ENCODE data around the gene TTC33. TPM values are rescaled to one million over a fixed set of nuclear protein-coding genes. Genes with fewer than 3 reads are reported as not detected.

Gene TTC33
- total RNA-seq, 1 donor from 2014 or later: 52.5 TPM

DNA sequence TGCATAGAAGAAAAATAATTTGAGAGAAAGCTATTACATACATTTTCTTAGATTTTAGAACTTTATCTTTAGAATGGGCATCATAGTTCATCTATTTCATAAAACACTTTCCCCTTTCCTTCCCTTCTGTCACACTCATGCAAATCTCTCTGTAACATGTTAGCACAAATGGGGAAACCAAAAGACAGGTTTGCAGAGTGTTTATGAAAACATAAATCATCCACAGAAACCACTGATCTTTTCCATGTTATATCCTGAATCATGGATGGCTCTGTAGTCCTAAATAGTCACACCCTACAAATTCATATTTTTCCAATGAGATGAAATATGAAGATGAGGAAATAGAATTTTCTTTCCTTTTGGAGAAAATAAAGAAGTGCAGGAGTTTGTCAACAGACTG, 198.9 kb downstream of the TTC33 start:
- peaks cover 5% of the 10 kb centered on the region for H3K4me1 ChIP-seq
- Mint-ChIP-seq H3K27ac (no peak overlapping the region), H3K4me1 (peaks cover 14% of the 10 kb centered on the region), H3K36me3 (no peaks in the 10 kb centered on the region), H3K27me3 (ENCODE audit: insufficient read depth, low read depth) (no peaks in the 10 kb centered on the region), H3K4me3 (no peak overlapping the region), H3K9me3 (no peaks in the 10 kb centered on the region)
- no peaks in the 10 kb centered on the region for H4K20me1 ChIP-seq (ENCODE audit: low read depth)
- H3K9me3 ChIP-seq (ENCODE audit: low read depth): no peaks in the 10 kb centered on the region
- no peaks in the 10 kb centered on the region for H3K27me3 ChIP-seq
- no peak overlapping the region for H3K27ac ChIP-seq
- H3K4me3 ChIP-seq: no peak overlapping the region
- DNase-seq (ENCODE audit: low spot score): no peak
- no peak for TF ChIP-seq EZH2 (IDR thresholded peaks at IDR 0.05)
- TF ChIP-seq, protein P1, sequence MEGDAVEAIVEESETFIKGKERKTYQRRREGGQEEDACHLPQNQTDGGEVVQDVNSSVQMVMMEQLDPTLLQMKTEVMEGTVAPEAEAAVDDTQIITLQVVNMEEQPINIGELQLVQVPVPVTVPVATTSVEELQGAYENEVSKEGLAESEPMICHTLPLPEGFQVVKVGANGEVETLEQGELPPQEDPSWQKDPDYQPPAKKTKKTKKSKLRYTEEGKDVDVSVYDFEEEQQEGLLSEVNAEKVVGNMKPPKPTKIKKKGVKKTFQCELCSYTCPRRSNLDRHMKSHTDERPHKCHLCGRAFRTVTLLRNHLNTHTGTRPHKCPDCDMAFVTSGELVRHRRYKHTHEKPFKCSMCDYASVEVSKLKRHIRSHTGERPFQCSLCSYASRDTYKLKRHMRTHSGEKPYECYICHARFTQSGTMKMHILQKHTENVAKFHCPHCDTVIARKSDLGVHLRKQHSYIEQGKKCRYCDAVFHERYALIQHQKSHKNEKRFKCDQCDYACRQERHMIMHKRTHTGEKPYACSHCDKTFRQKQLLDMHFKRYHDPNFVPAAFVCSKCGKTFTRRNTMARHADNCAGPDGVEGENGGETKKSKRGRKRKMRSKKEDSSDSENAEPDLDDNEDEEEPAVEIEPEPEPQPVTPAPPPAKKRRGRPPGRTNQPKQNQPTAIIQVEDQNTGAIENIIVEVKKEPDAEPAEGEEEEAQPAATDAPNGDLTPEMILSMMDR (IDR thresholded peaks at IDR 0.05): no peak
- TF ChIP-seq EZH2phosphoT487 (IDR thresholded peaks at IDR 0.05): no peak
- no peak overlapping the region for H2AFZ ChIP-seq (replicated peaks)
- H3K4me2 ChIP-seq: no peak overlapping the region
- no peaks in the 10 kb centered on the region for H3K79me2 ChIP-seq (ENCODE audit: low read depth)
- H3K9ac ChIP-seq: no peak overlapping the region
- no peaks in the 10 kb centered on the region for H3F3A ChIP-seq (ENCODE audit: low read depth)
- H3K36me3 ChIP-seq: no peaks in the 10 kb centered on the region

DNA sequence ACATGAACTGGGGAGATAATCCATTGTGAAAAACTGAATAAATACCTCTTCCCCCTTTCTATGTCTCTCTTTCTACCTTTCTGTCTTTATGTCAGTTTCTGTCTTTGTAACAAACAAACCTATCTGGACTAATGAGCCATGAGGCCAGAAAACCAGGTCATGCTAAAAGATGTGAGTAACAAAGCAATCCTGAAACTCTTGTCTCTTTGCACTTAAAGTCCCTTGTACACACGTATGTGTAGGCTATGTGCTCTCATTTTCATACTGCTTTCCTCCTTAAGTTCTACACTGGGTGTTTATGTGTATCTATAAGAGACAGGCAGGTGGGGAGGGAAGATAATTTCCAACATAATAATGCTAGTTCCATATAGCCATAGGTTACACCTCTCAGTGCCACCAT, 199.9 kb downstream of the TTC33 start:
- Histone ChIP-seq H3K27me3 (no peaks in the 10 kb centered on the region), H2AFZ (replicated peaks) (no peak overlapping the region), H3K27ac (no peak overlapping the region), H3K4me2 (no peak overlapping the region), H3K9me3 (ENCODE audit: low read depth) (no peaks in the 10 kb centered on the region), H4K20me1 (ENCODE audit: low read depth) (no peaks in the 10 kb centered on the region), H3K79me2 (ENCODE audit: low read depth) (no peaks in the 10 kb centered on the region), H3K4me1 (peaks cover 5% of the 10 kb centered on the region), H3K36me3 (no peaks in the 10 kb centered on the region), H3K9ac (no peak overlapping the region), H3K4me3 (no peak overlapping the region), H3F3A (ENCODE audit: low read depth) (no peaks in the 10 kb centered on the region)
- Mint-ChIP-seq H3K27ac (no peak overlapping the region), H3K4me1 (peaks cover 14% of the 10 kb centered on the region), H3K4me3 (no peak overlapping the region), H3K9me3 (no peaks in the 10 kb centered on the region), H3K27me3 (ENCODE audit: insufficient read depth, low read depth) (no peaks in the 10 kb centered on the region), H3K36me3 (no peaks in the 10 kb centered on the region)
- TF ChIP-seq, protein P1 (IDR thresholded peaks at IDR 0.05): no peak
- TF ChIP-seq EZH2phosphoT487 (IDR thresholded peaks at IDR 0.05) (no peak), EZH2 (IDR thresholded peaks at IDR 0.05) (no peak)
- DNase-seq (ENCODE audit: low spot score): no peak

DNA sequence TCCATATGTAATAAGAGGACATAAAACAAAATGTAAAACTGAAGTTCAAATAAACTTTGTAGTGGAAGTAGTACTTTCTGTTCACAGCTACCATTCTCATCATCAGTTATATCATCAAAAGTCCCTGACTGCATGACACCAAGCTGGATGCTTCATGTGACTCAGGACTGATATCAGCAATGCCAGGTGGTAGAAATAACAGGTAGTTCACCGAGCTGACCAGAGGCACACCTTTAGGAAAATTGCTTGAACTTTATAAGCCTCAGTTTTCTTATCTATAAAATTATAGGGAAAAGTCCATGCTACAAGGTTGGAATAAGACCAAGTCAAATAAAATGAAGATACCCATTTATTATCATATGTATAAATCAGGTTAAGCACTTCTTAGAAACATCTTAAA, 200.9 kb downstream of the TTC33 start:
- Mint-ChIP-seq H3K27ac (no peak overlapping the region), H3K9me3 (no peaks in the 10 kb centered on the region)
- H3K4me1 ChIP-seq: peaks cover 5% of the 10 kb centered on the region

More for the DNA sequence above, 200.9 kb downstream of the TTC33 start:
- H3K27me3 ChIP-seq: no peaks in the 10 kb centered on the region
- H3F3A ChIP-seq (ENCODE audit: low read depth): no peaks in the 10 kb centered on the region
- no peak overlapping the region for H3K4me3 Mint-ChIP-seq
- peaks cover 2% of the 10 kb centered on the region for H3K27me3 Mint-ChIP-seq (ENCODE audit: insufficient read depth, low read depth)
- H3K4me2 ChIP-seq: no peak overlapping the region
- H3K27ac ChIP-seq: no peak overlapping the region
- H3K36me3 Mint-ChIP-seq: no peaks in the 10 kb centered on the region
- no peak overlapping the region for H3K4me3 ChIP-seq
- no peak overlapping the region for H3K9ac ChIP-seq
- peaks cover 14% of the 10 kb centered on the region for H3K4me1 Mint-ChIP-seq
- no peak overlapping the region for H2AFZ ChIP-seq (replicated peaks)
- TF ChIP-seq, protein P1 (IDR thresholded peaks at IDR 0.05): no peak
- TF ChIP-seq EZH2phosphoT487 (IDR thresholded peaks at IDR 0.05) (no peak), EZH2 (IDR thresholded peaks at IDR 0.05) (no peak)
- H3K36me3 ChIP-seq: no peaks in the 10 kb centered on the region
- no peaks in the 10 kb centered on the region for H4K20me1 ChIP-seq (ENCODE audit: low read depth)
- no peak for DNase-seq (ENCODE audit: low spot score)
- H3K79me2 ChIP-seq (ENCODE audit: low read depth): no peaks in the 10 kb centered on the region
- H3K9me3 ChIP-seq (ENCODE audit: low read depth): no peaks in the 10 kb centered on the region
